ENCODE measurements around the gene CHRNB1.

DNA sequence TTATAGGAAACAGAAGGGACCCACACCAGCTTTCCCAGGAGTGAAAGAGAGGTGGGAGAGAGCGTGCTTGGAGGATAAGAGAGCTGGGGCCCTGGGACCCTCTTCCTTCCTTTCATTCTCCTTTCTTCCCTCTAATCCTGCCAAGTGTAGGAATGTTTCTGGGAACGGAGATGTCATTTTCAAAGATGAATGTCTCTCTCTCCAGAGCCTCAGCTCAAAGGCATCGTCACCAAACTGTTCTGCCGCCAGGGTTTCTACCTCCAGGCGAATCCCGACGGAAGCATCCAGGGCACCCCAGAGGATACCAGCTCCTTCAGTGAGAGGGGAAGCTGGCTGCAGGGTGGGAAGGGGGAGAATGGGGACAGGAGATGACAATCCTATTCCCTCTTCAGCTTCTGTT, 3.6 kb upstream of the CHRNB1 start:
- TF ChIP-seq, protein P1, sequence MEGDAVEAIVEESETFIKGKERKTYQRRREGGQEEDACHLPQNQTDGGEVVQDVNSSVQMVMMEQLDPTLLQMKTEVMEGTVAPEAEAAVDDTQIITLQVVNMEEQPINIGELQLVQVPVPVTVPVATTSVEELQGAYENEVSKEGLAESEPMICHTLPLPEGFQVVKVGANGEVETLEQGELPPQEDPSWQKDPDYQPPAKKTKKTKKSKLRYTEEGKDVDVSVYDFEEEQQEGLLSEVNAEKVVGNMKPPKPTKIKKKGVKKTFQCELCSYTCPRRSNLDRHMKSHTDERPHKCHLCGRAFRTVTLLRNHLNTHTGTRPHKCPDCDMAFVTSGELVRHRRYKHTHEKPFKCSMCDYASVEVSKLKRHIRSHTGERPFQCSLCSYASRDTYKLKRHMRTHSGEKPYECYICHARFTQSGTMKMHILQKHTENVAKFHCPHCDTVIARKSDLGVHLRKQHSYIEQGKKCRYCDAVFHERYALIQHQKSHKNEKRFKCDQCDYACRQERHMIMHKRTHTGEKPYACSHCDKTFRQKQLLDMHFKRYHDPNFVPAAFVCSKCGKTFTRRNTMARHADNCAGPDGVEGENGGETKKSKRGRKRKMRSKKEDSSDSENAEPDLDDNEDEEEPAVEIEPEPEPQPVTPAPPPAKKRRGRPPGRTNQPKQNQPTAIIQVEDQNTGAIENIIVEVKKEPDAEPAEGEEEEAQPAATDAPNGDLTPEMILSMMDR (tag by site-specific recombination; IDR thresholded peaks at IDR 0.05): no peak
- TF ChIP-seq REST (tag by site-specific recombination; IDR thresholded peaks at IDR 0.05): no peak
- TF ChIP-seq, protein P2, sequence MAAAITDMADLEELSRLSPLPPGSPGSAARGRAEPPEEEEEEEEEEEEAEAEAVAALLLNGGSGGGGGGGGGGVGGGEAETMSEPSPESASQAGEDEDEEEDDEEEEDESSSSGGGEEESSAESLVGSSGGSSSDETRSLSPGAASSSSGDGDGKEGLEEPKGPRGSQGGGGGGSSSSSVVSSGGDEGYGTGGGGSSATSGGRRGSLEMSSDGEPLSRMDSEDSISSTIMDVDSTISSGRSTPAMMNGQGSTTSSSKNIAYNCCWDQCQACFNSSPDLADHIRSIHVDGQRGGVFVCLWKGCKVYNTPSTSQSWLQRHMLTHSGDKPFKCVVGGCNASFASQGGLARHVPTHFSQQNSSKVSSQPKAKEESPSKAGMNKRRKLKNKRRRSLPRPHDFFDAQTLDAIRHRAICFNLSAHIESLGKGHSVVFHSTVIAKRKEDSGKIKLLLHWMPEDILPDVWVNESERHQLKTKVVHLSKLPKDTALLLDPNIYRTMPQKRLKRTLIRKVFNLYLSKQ (tag by site-specific recombination; IDR thresholded peaks at IDR 0.05; ENCODE audit: borderline replicate concordance): no peak
- TF ChIP-seq, protein P3, sequence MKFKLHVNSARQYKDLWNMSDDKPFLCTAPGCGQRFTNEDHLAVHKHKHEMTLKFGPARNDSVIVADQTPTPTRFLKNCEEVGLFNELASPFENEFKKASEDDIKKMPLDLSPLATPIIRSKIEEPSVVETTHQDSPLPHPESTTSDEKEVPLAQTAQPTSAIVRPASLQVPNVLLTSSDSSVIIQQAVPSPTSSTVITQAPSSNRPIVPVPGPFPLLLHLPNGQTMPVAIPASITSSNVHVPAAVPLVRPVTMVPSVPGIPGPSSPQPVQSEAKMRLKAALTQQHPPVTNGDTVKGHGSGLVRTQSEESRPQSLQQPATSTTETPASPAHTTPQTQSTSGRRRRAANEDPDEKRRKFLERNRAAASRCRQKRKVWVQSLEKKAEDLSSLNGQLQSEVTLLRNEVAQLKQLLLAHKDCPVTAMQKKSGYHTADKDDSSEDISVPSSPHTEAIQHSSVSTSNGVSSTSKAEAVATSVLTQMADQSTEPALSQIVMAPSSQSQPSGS (tag by site-specific recombination; IDR thresholded peaks at IDR 0.05; ENCODE audit: low read depth): no peak
- TF ChIP-seq, protein P4, sequence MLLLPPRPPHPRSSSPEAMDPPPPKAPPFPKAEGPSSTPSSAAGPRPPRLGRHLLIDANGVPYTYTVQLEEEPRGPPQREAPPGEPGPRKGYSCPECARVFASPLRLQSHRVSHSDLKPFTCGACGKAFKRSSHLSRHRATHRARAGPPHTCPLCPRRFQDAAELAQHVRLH (tag by site-specific recombination; IDR thresholded peaks at IDR 0.05): no peak
- no peak for TF ChIP-seq SP2 (tag by site-specific recombination; IDR thresholded peaks at IDR 0.05)
- TF ChIP-seq ZNF362 (tag by site-specific recombination; IDR thresholded peaks at IDR 0.05): no peak
- no peak for TF ChIP-seq MEIS1 (CRISPR knock-in tag; IDR thresholded peaks at IDR 0.05; ENCODE audit: borderline replicate concordance)
- TF ChIP-seq ZBTB20 (tag by site-specific recombination; IDR thresholded peaks at IDR 0.05): no peak
- TF ChIP-seq ZNF677 (tag by site-specific recombination; IDR thresholded peaks at IDR 0.05): no peak
- no peak for TF ChIP-seq ZNF155 (tag by site-specific recombination; IDR thresholded peaks at IDR 0.05)
- no peak for TF ChIP-seq ZNF768 (tag by site-specific recombination; IDR thresholded peaks at IDR 0.05)
- no peak for TF ChIP-seq KLF9 (tag by site-specific recombination; IDR thresholded peaks at IDR 0.05; ENCODE audit: low read depth)
